ENCODE data around the gene BICDL2. TPM values are rescaled to one million over a fixed set of nuclear protein-coding genes. Genes with fewer than 3 reads are reported as not detected.

BICDL2 gene
- total RNA-seq, 1 donor from 2014 or later: 16.3 TPM

DNA sequence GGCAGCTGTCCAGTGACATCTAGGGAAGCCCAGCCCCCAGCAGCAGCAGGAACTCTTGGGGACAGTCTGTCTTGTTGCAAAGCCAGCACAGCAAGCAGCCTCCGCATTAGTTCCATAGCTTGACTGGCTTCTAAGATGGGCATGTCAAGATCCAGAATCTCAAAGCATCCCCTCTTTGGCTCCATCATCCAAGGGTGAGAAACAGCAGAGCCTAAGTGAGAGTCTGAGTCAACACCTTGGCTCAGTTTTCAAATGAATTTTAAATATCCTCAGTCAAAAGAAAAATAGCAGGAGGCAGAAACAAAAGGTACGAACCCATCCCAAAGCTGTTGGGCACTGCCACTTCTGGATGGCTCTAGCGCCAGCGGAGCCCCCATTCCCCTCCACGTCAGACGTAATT is 21.8 kb downstream of the BICDL2 start:
- Histone ChIP-seq H3K9me3 (no peaks in the 10 kb centered on the region), H3K4me3 (no peak overlapping the region), H3K36me3 (no peaks in the 10 kb centered on the region), H3K27ac (no peak overlapping the region), H3K27me3 (peaks cover 26% of the 10 kb centered on the region), H3K4me1 (peaks cover 19% of the 10 kb centered on the region)
- DNase-seq (no peak), ATAC-seq (no peak)
- TF ChIP-seq, protein P1, sequence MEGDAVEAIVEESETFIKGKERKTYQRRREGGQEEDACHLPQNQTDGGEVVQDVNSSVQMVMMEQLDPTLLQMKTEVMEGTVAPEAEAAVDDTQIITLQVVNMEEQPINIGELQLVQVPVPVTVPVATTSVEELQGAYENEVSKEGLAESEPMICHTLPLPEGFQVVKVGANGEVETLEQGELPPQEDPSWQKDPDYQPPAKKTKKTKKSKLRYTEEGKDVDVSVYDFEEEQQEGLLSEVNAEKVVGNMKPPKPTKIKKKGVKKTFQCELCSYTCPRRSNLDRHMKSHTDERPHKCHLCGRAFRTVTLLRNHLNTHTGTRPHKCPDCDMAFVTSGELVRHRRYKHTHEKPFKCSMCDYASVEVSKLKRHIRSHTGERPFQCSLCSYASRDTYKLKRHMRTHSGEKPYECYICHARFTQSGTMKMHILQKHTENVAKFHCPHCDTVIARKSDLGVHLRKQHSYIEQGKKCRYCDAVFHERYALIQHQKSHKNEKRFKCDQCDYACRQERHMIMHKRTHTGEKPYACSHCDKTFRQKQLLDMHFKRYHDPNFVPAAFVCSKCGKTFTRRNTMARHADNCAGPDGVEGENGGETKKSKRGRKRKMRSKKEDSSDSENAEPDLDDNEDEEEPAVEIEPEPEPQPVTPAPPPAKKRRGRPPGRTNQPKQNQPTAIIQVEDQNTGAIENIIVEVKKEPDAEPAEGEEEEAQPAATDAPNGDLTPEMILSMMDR (IDR thresholded peaks at IDR 0.05): no peak
- intact Hi-C loops (cut with DNase I): no loop called here

DNA sequence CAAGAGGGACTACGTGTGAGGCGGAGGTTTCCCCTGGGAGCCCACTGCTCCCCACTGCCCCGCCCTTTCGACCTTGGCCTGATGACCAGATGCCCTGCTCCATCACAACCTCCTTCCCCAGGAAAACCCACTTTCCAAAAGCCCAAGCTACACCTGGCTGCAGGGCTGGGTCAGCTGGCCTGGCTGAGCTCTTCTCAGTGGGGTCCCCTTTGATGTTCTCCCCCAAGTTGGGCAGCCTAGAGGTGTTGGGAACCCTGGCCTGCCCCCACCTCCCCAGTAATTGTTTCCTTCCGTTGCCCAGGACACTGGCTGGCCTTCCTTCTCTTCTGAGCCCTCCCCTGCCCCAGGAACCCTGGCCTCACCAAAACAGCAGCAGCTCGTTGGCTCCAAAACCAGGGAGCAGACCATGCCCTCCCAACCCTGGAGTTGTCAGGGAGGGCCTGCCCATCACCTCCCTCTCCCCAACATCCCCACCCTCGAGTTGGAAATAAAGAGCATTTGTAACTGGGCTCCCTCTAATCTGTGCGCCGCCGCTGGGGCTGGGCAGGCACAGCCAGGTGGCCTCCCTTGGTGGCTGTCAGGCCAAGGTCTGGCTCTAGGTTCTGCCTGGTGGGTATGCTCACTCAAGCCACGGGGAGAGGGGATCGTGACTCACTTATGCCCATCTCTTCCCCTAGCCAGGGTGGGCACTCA is 22.6 kb downstream of the BICDL2 start:
- ATAC-seq: no peak
- Histone ChIP-seq H3K27ac (no peak overlapping the region), H3K27me3 (peaks cover 32% of the 10 kb centered on the region), H3K4me3 (no peak overlapping the region), H3K4me1 (peaks cover 14% of the 10 kb centered on the region), H3K9me3 (no peaks in the 10 kb centered on the region), H3K36me3 (no peaks in the 10 kb centered on the region)
- intact Hi-C loops (cut with DNase I): no loop called here
- no peak for DNase-seq
- TF ChIP-seq, protein P1 (IDR thresholded peaks at IDR 0.05): no peak

DNA sequence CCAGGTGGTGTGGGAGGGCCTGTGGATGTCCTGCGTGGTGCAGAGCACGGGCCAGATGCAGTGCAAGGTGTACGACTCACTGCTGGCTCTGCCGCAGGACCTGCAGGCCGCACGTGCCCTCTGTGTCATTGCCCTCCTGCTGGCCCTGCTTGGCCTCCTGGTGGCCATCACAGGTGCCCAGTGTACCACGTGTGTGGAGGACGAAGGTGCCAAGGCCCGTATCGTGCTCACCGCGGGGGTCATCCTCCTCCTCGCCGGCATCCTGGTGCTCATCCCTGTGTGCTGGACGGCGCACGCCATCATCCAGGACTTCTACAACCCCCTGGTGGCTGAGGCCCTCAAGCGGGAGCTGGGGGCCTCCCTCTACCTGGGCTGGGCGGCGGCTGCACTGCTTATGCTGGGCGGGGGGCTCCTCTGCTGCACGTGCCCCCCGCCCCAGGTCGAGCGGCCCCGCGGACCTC is 23.2 kb downstream of the BICDL2 start:
- no peak overlapping the region for H3K27ac ChIP-seq
- no peak for ATAC-seq
- DNase-seq: no peak
- no peaks in the 10 kb centered on the region for H3K36me3 ChIP-seq
- H3K4me3 ChIP-seq: no peak overlapping the region
- peaks cover 14% of the 10 kb centered on the region for H3K4me1 ChIP-seq
- TF ChIP-seq, protein P1 (IDR thresholded peaks at IDR 0.05): no peak
- intact Hi-C loops (cut with DNase I): no loop called here
- peaks cover 33% of the 10 kb centered on the region for H3K27me3 ChIP-seq
- no peaks in the 10 kb centered on the region for H3K9me3 ChIP-seq

DNA sequence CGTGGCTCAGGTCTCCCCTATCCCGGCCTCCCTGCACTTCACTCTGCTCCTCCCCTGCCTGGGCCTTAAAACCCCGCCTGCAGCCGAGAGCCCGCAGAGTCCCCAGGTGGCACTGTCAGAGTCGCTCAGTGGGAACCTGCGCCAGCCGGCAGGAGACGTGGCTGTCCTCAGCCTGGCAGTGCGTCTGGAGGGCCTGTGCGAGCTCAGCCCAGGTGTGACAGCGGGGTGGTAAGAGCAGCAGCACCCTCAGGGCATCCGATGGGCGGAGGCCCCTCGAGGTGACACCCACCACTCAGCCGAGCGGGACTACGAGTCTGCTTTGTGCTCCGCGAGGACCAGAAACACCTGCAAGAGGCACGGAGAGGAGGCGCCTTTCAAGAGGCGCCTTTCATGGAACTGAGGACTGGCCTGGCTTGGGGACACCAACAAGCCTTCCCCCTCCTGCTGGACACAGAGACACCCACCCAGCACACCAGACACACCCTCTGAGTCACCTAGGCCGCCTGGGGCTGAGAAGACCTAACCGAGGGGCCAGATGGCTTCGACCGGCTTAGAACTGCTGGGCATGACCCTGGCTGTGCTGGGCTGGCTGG is 23.8 kb downstream of the BICDL2 start, which contains the start of gene CLDN9:
Gene CLDN9, plus strand, starts transcription at position 96 of the 593 bp plus-strand sequence. Its CDS starts 440 bp downstream, at position 536.
- peak; percentile 69 for ATAC-seq
- Histone ChIP-seq H3K27ac (no peak within 1 kb of the TSS), H3K4me3 (no peak within 1 kb of the TSS), H3K9me3 (no peaks in the 10 kb centered on the region), H3K36me3 (no peaks in the 10 kb centered on the region), H3K4me1 (peaks cover 14% of the 10 kb centered on the region), H3K27me3 (peaks cover 27% of the 10 kb centered on the region)
- intact Hi-C loops (cut with DNase I): no loop called here
- TF ChIP-seq, protein P1 (IDR thresholded peaks at IDR 0.05): no peak
- peak; percentile 83 for DNase-seq

DNA sequence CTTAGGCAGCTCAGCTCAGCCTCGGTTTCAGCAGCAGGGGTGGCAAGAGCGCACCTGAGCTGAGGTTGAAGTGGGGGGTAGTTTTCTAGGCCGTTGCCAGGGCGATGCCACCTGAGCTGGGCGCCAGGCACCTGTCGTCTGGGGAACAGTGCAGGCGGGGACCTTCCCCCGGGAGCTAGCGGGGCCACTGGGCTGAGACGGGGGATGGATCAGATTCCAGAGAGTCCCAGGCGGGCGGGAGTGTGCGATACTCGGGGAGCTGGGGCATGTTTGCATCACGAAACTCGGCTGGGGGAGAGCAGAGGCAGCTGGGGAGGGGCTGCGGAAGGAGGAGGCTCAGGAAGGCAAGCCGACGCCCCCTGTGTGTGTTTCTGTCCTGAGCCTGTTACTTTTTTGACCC is 24.5 kb downstream of the BICDL2 start:
- Histone ChIP-seq H3K27ac (no peak overlapping the region), H3K4me1 (peaks cover 19% of the 10 kb centered on the region), H3K9me3 (no peaks in the 10 kb centered on the region), H3K4me3 (no peak overlapping the region), H3K36me3 (no peaks in the 10 kb centered on the region), H3K27me3 (peaks cover 22% of the 10 kb centered on the region)
- TF ChIP-seq, protein P1 (IDR thresholded peaks at IDR 0.05): no peak
- intact Hi-C loops (cut with DNase I): no loop called here
- ATAC-seq (no peak), DNase-seq (no peak)
